Astrocyte of the hippocampus (primary cell): ENCODE data around the gene NSUN7.
A peak's percentile ranks its signal among the peaks of the same experiment; 100 is the strongest.
"Not testable (repeated sequence)": the region's sequence is repeated elsewhere in the genome, so short reads cannot be mapped to it uniquely, and the experiment has no call there.

Source experiments
- DNase-seq: peaks from one replicate; pipeline ENCODE4 v3.0.0; 2011; ENCODE audit warnings: low read depth, low spot score

NSUN7 gene

DNA sequence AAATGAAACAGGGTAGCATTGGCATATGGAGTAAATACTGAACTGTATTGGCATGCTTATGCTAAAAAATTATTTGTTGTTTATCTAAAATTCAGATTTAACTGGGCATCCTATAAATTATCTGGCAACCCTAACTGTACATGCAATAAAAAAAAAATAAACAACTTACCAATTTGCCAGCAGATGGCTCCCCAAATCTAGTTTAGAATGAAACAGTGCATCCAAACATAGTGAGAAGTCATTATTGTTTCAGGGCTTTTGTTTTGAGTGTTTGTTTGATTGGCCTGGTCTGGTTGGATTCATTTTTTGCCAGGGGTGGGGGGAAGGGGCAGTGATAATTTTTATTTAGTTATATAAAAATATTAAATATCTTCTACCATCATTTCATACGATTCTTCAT lies 12.8 kb upstream of the NSUN7 start:
- peak; percentile 48 for DNase-seq

DNA sequence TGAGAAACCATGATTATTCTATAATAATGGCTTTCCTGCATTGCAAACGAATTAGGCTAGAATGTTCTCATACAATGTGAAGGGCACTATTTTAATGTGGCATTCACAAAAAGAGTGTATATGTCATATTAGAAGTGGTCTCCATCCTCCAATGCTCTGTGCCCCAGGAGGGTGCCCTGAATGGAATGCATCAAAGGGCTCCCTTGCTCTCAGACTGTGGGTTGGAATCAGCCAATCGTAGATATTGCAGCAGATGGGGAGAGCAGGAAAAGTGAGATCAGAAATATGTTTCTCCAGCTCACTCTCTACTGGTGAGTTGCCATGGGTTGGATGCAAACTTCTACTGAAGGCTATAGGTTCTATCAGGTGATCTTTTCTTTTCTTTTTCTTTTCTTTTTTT lies 11.9 kb upstream of the NSUN7 start:
- DNase-seq: no peak

DNA sequence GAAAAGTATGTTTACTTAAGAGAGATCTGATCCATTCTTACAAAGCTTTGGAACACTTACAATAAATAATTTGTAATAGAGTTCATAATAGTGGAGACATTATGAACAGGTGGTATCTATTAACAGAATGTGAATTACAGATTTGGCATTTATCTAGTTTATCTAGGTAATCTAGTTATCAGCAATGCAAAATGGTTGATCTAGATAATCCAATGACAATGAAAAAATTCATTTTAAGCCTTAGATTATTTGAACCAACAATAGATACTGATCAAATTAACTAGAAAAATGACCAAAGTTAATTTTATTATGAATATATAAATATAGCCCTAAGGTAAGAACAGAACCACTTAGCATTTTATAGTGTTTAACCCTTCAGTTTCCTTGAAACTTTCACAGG lies 10.4 kb upstream of the NSUN7 start:
- no peak for DNase-seq

DNA sequence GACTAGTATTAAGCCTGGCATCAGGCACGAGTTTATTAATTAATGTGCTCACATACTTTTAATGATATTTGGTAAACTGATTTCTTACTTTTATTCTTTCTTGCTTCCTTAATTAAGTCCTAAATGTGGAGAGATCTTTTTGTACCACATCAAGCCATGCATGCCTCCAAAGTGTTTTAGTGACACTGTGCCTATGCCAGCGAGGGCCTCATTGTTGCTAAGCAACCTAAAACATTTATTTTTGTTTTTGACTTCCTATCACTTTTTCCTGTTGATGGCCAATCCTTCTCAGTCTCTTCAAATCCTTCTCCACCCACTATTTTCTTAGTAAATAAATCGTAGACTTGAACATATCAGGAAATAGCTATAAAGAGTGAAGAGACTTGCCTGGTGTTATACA lies 5.5 kb upstream of the NSUN7 start:
- DNase-seq: no peak

DNA sequence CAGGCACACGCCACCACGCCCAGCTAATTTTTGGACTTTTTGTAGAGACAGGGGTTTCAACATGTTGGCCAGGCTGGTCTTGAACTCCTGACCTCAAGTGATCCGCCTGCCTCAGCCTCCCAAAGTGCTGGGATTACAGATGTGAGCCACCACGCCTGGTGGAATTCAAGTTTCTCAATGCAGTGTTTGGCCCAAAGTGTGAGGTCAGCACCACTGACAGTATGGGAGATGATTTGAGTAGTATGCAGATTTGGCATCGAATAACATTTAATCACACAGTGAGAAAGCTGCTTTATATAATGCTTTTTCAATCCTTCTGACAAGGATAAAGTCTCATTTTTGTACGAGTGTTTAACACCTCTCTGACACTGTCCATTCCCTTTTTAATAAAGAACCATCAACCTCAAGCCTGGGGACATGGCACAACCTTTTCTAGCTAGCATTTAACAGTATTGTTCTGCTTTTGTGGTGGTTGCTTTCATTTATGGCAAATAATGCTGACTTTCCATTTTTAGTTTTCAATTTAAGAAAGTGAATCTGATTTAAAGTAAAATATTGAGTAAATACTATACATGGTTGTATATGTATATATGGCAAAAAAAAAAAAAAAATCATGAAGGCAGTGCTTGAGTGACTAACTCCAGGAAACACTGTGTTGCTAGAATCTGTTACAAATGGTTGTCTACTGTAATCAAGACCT lies 4.3 kb upstream of the NSUN7 start:
- no peak for DNase-seq

DNA sequence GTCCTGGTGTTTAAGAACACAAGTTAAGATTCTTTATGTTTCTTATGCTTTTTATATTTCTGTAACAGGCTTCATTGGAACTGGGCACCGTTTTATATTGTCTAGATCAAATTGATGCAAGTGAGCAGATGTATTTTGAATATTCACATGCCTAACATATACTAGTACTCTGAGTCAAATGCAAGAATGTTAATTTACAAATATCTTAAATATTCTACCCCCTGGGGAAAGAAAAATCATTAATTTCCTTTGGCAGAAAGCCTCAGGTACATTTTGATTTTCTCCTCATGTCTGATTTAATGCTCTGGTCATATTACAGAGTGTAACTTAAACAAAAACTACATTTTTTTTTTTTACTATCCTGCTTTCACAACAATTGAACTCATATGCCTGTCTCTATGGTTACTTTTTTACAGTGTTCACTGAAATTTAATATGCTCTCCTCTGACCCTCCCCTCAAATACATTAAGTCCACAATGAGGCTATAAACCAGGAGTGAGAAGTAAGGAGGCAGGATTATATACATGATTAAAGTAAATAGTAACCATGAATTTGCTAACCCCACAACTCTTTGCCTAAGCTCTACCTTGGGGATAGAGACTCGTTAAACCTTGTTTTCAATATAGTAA lies 2.4 kb upstream of the NSUN7 start:
- no peak for DNase-seq

DNA sequence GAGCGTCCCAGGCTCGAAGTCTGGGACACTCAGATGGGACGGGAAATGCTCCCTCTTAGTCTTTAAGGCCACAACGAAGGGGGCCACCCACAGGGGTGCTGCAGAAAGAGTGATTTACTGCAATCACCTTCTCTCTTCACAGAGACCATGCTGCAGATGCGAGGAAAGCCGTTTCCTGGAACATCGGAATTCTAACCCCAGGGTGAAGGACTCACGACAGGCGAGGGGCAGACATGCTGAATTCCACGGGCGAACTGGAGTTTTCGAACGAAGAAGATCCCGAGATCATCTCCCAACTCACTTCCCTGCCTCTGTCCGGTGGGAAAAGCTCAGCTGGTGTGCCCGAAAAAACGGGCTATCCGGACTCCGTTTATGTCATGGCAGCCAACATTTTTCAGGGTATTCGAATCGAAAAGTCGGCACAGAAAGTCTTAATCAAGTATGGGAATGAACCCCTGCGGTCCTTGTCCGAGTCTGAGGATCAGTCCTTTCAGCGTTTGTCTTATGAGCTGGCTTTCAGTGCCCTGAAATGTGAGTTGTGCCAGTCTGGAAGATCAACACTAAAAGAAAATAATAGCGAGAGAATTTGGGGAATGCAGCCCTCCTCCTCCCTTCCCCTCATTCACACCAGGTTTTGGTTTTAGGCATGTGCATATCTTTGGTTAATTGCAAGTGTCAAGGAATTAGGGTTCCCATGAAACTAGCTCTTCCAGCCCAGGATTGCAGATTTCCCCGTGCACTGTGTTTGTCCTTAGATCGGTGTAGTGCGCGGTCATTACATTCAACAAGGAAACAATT lies 905 bp downstream of the NSUN7 start:
- peak; percentile 57 for DNase-seq

DNA sequence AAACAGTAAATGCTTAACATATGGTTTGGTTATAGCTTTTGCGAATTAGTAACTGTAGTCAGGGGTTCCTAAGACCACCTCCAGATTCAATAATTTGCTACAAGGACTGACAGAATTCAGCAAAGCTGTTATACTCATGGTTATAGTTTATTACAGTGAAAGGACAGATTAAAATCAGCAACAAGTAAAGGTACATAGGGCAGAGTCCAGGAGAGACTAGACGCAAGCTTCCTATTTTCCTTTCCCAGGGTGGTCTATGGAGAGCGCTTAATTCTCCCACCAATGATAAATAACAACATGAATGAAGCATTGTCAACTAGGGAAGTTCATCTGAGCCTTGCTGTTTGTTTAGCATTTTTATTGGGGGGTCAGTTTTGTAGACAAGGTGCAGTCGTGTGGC lies 5.9 kb downstream of the NSUN7 start:
- DNase-seq: no peak

DNA sequence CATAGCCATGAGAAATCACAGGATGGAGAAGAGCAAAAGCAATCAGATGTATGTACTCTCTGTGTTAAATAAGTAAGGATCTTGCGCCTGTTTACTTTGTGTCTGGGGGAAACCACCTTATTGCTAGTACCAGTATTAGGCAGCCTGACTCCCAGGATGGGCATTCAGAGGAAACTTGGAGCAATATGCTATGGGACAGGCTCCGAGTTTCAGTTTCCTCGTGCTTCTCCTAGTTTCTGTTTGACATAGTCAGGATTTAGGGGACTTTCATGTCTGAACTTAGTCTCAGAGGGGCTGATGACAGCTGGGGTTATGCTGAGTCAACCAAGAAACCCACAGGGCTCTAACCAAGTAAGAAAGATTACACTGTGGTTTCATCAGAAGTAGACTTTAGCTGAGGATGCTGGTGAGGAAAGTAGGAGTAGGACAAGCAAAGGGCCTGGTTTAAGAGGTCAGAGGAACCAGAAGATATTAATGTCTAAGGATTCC lies 13.5 kb downstream of the NSUN7 start:
- peak; percentile 45 for DNase-seq

DNA sequence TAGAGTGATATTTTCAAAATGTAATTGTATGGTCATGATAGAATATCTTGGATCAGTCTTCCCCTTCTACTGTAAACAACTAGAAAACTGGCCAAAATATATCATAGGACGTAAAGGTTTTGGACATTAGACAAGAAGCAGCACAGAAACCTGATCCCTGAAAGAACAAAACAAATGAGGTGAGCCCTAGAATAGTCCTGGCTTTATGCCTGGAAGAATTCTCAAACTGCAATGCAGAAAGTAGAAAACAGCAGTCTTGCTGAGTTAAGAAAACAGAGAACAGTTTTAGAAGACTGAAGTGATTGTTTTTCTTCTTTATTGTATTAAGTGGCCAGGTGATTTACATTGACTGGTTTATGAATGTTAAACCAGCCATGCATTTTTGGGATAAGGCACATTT lies 19.5 kb downstream of the NSUN7 start:
- peak; percentile 56 for DNase-seq

DNA sequence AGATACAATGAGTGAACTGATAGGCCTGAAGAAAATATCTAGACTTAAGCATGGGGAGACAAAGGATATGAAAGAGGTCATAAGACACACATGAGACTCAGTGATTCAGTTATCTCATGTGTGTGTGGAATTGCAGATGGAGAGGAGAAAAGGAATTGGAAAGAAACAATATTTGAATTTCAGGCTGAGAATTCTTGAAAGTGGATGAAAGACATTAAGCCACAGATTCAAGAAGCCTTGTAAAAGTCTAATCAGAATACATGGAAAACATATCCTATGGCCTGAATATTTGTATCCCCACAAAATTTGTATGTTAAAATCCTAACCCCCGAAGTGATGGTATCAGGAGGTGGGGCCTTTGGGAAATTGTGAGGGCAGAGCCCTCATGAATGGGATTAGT lies 28.3 kb downstream of the NSUN7 start:
- no peak for DNase-seq

DNA sequence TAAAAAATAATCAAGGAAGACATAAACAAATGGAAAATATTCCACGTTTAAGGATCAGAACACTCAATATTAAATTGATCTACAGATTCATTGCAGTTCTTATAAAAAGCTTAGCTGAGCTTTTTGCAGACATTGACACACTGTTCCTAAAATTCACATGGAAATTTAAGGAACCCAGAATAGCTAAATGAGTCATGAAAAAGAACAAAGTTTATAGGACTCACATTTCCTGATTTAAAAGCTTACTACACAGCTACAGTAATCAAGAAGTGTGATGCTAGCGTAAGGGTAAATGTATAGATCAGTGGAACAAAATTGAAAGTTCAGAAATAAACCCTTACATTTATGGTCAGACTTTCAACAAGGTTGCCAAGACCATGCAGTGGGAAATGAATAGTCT lies 33.1 kb downstream of the NSUN7 start:
- no peak for DNase-seq

DNA sequence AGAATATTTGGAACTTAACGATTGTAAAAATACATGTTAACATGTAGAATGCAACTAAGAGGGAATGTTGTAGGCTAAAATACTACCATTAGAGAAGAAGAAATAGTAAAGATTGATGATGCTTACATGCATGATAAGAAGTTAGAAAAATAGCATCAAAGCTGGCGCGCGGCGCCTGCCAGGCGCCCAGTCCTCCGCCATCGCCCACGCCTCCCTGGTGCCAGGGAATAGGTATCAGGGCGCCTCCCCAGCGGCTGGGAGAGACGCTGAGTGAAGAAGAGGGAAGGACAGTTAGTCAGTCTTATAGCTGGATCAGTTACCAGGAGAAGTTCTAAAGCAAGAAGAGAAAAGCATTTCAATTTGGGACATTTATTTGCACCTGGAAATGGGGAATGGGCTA lies 36.0 kb downstream of the NSUN7 start:
- DNase-seq: no peak

DNA sequence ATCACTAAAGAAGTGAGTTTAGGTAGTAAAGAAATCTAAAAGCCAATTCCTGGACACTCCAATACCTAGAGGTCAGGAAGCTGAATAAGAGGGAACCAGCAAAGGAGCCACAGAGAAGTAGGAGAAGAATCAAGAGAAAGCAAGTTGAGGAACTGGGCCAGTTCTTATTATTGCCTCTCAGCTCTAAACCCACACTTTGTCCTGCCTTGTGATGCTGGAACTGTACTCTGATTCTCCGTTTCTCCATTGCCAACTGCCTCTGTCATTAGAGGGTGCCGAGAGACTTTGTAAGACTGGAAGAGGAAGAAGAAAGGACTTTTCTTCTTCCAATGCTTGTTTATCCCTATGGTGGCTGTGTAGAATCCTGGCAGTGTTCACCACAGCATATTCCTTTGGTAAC lies 38.6 kb downstream of the NSUN7 start:
- no peak for DNase-seq

DNA sequence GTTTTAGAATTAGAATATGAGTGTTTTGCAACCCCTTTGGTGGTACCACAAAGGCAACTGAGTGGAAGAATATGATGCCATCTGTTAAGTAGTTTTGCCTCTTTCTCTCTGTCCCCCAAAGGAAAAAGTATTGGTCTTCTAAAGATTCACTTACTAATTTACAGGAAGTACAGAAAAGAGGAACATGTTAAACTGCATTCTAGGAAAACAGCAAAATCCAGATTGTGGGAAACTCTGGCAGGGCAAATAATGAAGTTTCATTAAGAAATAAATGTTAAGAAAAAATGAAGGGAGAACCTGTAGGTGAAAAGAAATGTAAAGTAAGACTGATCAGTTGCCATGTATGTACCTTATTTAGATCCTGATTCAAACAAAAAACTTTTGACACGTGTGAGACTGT lies 39.3 kb downstream of the NSUN7 start:
- no peak for DNase-seq

DNA sequence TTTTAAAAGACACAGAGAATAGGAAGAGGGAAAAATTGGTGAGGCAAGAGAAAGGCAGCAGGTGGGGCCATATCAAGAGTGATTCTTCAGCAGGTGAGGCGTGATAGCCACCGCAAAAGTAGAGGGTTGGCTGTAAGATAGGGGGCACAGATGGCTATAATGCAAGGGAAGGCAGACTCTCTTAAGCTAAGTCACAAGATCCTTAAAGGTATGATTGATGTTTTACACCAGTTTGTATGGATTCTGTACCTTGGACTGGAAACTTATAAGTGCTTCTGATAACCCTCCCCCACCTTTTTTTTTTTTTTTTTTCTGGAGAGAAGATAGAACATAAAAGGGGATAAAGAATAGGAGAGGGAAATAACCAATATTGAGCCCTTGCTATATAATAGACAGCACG lies 40.0 kb downstream of the NSUN7 start:
- no peak for DNase-seq

DNA sequence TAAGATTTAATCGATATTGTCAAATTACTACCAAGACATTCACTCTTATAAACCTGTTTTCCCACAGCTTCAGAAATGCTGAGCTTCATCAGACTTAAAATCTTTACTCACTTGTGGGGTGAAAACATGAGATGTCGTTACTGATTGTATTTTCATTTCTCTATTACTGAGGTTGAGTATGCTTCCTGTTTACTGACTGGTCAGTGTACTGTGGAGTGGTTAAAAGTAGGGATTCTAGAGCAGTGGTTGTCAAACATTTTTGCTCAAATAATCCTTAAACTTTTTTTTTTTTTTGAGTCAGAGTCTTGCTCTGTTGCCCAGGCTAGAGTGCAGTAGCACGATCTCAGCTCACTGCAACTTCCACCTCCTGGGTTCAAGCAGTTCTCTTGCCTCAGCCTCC lies 50.3 kb downstream of the NSUN7 start:
- DNase-seq: no peak

DNA sequence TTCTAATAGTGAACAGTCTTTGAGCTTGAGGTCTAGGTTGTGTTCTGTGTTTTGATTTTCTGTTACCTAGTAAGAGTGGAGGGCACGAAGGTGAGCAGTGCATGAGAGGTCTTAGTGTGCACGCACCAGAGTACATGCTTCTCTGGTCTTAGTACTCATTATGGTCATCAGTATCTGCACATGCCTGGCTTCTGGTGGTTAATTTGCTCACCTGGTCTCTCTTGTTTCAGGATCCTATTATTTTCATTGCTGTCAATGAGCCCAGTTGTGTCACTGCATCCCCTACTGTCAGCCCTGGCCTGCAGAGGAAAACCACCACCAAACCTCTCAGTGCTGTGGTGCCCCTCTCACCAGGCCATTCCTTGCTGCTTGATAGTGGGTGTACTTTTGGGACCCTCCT lies 54.8 kb downstream of the NSUN7 start:
- DNase-seq: no peak

DNA sequence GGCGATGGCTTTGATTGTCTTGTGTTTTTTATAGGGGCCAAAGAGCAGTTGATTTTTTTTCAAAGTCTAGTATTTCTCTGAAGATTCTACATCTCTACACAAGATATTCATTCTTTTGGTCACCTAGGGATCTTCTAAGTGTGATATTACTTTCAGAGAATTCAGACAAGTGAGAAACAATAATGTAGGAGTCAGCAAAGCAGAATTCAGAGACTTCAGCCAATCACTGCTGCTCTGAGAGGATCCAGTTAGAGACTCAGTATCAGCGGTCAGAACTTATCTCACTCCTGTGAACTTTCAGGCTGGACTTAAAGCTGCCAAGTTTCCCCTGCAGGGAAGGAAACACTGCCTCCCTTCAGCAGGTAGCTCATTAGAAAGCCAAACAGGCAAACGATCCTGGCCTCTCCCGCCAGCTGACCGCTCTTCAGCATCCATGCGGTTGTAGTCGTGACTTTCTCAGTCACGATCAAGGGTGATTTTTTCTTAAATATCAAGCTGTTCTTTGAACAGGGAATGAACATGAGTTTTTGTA lies 59.2 kb downstream of the NSUN7 start:
- DNase-seq: no peak

DNA sequence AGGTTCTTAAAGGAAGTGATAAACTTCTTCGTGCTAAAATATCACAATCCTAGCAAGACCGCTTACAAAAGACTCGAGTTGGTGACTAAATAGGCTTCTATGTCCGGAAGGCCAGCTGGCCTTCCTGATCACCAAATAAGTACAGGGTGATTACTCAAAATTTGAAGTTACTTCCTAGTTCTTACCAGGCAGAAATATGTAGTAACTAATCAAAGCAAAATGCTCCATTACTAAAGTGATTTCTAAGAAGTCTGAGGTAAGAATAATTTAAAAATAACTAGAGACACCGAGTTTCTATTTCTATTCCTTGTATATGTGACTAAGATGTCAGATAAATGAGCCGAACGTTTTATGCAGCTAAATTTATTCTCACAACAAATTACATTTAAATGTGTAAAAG lies 62.2 kb downstream of the NSUN7 start:
- DNase-seq: peak; percentile 33

DNA sequence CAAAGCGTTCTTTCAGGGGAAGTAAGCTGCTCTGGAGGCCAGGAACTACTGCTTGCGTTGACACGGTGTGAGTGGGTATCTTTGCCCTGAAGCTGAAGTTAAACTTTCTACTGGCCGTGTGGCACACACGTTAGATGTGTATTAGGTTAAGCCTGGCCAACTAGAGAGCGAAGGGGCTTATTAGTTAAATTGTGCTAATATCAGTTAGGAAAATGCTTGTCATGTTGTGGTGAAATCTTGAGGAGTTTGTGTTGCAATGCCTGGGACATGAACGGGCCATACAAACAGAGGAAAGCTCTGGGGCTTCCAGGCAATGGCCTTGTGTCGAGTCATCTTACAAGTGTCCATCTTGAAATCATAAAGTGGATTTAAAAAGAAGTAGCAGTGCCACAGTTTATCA lies 62.6 kb downstream of the NSUN7 start:
- no peak for DNase-seq

DNA sequence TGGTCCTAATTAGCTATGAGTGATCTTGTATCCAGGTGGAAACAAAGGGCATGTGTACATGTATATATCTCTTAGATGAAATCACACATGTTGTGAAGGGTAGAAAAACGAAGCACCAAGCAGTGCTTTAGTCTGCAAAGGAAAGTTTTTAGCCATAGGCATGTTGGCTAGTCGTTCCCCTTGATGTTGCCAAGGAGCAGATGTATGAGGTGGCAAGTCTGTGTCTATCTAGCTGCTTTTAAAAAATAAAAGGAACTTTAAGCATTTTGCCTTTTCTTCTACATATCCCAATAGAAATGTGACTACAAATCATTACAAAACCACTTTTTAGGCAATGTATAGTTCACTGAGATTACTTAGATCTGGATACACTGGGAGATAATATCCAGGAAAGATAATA lies 63.1 kb downstream of the NSUN7 start:
- DNase-seq: no peak

DNA sequence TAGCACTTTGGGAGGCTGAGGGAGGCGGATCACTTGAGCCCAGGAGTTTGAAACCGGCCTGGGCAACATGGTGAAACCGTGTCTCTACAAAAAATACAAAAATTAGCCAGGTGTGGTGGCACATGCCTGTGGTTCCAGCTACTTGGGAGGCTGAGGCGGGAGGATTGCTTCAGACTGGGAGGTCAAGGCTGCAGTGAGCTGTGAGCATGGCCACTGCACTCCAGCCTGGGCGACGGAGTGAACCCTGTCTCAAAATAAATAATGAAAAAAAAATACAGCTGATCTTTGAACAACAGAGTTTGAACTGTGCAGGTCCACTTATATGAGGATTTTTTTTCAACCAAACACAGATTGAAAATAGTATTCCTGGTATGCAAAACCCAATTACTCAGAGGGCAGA lies 67.4 kb downstream of the NSUN7 start:
- not testable (repeated sequence) for DNase-seq
